GM12878 (cell line): Measurements from ENCODE around the gene NFYA. TPM values are rescaled to one million over a fixed set of nuclear protein-coding genes. Genes with fewer than 3 reads are reported as not detected.

Experiments
- EGR1 ChIP-seq, 2 experiments: IDR thresholded peaks; 1 replicate in 1 of 2; 2 replicates in 1 of 2; pipeline ENCODE4 v1.6.1; 2011 to 2012; ENCODE audit warnings: low read depth in 2 of 2, low read length in 2 of 2, borderline replicate concordance in 1 of 2, mild to moderate bottlenecking in 1 of 2, moderate library complexity in 1 of 2
- EZH2 ChIP-seq: IDR thresholded peaks from 2 replicates; pipeline ENCODE4 v1.6.1; 2012; ENCODE audit warnings: low read depth, mild to moderate bottlenecking, control low read depth, inconsistent platforms, low read length, borderline replicate concordance; ENCODE audit not compliant: control insufficient read depth
- IKZF1 ChIP-seq: fragments of 450-650 bp; conservative IDR thresholded peaks from 2 replicates; pipeline ENCODE4 v1.6.1; 2017; ENCODE audit warnings: antibody characterized with exemption, mild to moderate bottlenecking
- POU2F2 ChIP-seq: IDR thresholded peaks from 3 replicates; pipeline ENCODE4 v1.6.1; 2011; ENCODE audit warnings: low read depth, mild to moderate bottlenecking, low read length, borderline replicate concordance
- RCOR1 ChIP-seq: conservative IDR thresholded peaks from 2 replicates; pipeline ENCODE4 v1.6.1; 2012; ENCODE audit warnings: low read depth, low read length, improper control_type of control experiment
- RFX5 ChIP-seq: IDR thresholded peaks from 2 replicates; pipeline ENCODE4 v1.6.1; 2011; ENCODE audit warnings: low read depth, low read length, improper control_type of control experiment
- STAT1 ChIP-seq: fragments of 450-650 bp; conservative IDR thresholded peaks from 2 replicates; pipeline ENCODE4 v1.6.1; 2014; ENCODE audit warnings: antibody characterized with exemption, mild to moderate bottlenecking
- TAF1 ChIP-seq: IDR thresholded peaks from 2 replicates; pipeline ENCODE4 v1.6.1; 2011; ENCODE audit warnings: mild to moderate bottlenecking, low read depth, low read length, borderline replicate concordance
- ZNF207 ChIP-seq: fragments of 450-650 bp; IDR thresholded peaks from 2 replicates; pipeline ENCODE4 v1.6.1; 2014; ENCODE audit warnings: antibody characterized with exemption, mild to moderate bottlenecking, borderline replicate concordance
- polyA plus RNA-seq, 11 experiments: library from polyadenylated mRNA; depleted of rRNA in 4 of 11; unstranded in 6 of 11; stranded (reverse) in 5 of 11; fragments of >200 nt; fragmentation: Nextera tagmentation in 4 of 11; fragmentation: Illumina TruSeq in 1 of 11; extraction: Ambion mirVana in 4 of 11; extraction: Trizol in 1 of 11; gene quantifications; 1 replicate in 1 of 11; 2 replicates in 10 of 11; pipeline versions ENCODE4 v1.2.1 to v1.2.3, GENCODE V29; 2011 to 2016; ENCODE audit warnings: inconsistent platforms in 2 of 11, missing spikeins in 2 of 11, low read depth in 1 of 11
- total RNA-seq, 4 experiments: library from RNA; depleted of rRNA in 3 of 4; stranded (reverse); fragments of >200 nt in 3 of 4; fragmentation: Illumina TruSeq in 1 of 4; extraction: Trizol in 1 of 4; gene quantifications; 2 replicates each; pipeline versions ENCODE4 v1.2.1 to v1.2.3, GENCODE V29; 2013 to 2021
- TF ChIP-seq, protein P1 (sequence below): IDR thresholded peaks from 2 replicates; pipeline ENCODE4 v1.6.1; 2012; ENCODE audit warnings: low read length, inconsistent platforms
- TF ChIP-seq, protein P2 (sequence below): fragments of 150-350 bp; IDR thresholded peaks from 2 replicates; pipeline ENCODE4 v1.6.1; 2016; ENCODE audit warnings: low read depth, low read length
- TF ChIP-seq, protein P3 (sequence below): fragments of 450-650 bp; IDR thresholded peaks from 2 replicates; pipeline ENCODE4 v1.6.1; 2017; ENCODE audit warnings: low read depth, mild to moderate bottlenecking, moderate library complexity
- TF ChIP-seq, protein P4 (sequence below): fragments of 450-650 bp; IDR thresholded peaks from 2 replicates; pipeline ENCODE4 v1.6.1; 2017; ENCODE audit warnings: mild to moderate bottlenecking, moderate library complexity
- TF ChIP-seq, protein P5 (sequence below): fragments of 450-650 bp; IDR thresholded peaks from 2 replicates; pipeline ENCODE4 v1.6.1; 2016; ENCODE audit warnings: mild to moderate bottlenecking

Gene NFYA
- total and polyA plus RNA-seq, 10 of the 15 experiments (the other 5 are each of a cell fraction or from before 2014, with no cell fraction given), result 6.4 to 36.5 (median 19.1) TPM

DNA sequence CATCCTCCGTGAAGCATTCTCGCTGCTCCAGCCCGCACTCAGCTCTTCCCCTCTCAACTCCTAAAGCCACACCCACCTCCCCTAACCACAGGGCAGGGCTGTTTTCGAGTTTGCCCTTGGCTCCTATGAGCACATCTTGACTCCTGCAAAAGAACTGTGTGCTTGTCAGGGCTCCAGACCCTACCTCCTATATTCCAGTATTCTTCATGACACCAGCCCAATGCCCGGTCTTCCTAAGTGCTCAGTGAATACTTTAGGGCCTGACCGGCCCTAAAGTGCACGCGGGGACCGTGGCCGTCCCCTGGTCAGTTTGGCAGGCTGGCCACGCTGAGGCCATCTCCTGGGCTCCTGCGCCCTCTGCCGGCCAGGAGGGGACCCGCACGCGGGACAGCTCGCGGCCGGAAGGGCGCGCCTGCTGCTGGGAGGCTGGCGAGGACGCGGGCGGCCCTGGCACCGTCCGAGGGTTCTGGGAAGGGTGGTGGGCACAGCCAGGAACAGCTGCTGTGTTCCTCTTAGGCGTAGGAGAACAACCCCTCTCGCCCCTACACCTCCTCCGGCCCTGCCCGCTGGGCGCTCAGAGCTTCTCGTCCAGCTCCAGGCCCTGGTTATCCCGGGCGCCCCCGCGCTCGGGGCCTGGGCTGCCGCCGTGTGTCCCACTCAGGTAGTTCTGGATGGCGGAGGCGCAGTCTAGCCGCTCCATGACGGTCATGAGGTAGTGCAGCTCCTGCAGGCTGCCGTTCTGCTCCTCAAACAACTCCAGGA, 44.8 kb upstream of the NFYA start (continued):
- peak; percentile 81 for TF ChIP-seq IKZF1
- TF ChIP-seq RCOR1, result no peak
- 0 out of 2 replicates have a peak, but pooled peaks have one; percentile 19 for TF ChIP-seq TAF1
- TF ChIP-seq, protein P1, sequence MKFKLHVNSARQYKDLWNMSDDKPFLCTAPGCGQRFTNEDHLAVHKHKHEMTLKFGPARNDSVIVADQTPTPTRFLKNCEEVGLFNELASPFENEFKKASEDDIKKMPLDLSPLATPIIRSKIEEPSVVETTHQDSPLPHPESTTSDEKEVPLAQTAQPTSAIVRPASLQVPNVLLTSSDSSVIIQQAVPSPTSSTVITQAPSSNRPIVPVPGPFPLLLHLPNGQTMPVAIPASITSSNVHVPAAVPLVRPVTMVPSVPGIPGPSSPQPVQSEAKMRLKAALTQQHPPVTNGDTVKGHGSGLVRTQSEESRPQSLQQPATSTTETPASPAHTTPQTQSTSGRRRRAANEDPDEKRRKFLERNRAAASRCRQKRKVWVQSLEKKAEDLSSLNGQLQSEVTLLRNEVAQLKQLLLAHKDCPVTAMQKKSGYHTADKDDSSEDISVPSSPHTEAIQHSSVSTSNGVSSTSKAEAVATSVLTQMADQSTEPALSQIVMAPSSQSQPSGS, result no peak
- TF ChIP-seq, protein P2, sequence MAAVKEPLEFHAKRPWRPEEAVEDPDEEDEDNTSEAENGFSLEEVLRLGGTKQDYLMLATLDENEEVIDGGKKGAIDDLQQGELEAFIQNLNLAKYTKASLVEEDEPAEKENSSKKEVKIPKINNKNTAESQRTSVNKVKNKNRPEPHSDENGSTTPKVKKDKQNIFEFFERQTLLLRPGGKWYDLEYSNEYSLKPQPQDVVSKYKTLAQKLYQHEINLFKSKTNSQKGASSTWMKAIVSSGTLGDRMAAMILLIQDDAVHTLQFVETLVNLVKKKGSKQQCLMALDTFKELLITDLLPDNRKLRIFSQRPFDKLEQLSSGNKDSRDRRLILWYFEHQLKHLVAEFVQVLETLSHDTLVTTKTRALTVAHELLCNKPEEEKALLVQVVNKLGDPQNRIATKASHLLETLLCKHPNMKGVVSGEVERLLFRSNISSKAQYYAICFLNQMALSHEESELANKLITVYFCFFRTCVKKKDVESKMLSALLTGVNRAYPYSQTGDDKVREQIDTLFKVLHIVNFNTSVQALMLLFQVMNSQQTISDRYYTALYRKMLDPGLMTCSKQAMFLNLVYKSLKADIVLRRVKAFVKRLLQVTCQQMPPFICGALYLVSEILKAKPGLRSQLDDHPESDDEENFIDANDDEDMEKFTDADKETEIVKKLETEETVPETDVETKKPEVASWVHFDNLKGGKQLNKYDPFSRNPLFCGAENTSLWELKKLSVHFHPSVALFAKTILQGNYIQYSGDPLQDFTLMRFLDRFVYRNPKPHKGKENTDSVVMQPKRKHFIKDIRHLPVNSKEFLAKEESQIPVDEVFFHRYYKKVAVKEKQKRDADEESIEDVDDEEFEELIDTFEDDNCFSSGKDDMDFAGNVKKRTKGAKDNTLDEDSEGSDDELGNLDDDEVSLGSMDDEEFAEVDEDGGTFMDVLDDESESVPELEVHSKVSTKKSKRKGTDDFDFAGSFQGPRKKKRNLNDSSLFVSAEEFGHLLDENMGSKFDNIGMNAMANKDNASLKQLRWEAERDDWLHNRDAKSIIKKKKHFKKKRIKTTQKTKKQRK, result no peak
- 0 out of 3 replicates have a peak, but pooled peaks have one; percentile 37 for TF ChIP-seq POU2F2
- TF ChIP-seq, protein P3, sequence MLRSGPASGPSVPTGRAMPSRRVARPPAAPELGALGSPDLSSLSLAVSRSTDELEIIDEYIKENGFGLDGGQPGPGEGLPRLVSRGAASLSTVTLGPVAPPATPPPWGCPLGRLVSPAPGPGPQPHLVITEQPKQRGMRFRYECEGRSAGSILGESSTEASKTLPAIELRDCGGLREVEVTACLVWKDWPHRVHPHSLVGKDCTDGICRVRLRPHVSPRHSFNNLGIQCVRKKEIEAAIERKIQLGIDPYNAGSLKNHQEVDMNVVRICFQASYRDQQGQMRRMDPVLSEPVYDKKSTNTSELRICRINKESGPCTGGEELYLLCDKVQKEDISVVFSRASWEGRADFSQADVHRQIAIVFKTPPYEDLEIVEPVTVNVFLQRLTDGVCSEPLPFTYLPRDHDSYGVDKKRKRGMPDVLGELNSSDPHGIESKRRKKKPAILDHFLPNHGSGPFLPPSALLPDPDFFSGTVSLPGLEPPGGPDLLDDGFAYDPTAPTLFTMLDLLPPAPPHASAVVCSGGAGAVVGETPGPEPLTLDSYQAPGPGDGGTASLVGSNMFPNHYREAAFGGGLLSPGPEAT, result 0 out of 2 replicates have a peak, but pooled peaks have one; percentile 16
- peak; percentile 45; the same call in 1 of the 2 replicates for TF ChIP-seq RFX5
- TF ChIP-seq, protein P4, sequence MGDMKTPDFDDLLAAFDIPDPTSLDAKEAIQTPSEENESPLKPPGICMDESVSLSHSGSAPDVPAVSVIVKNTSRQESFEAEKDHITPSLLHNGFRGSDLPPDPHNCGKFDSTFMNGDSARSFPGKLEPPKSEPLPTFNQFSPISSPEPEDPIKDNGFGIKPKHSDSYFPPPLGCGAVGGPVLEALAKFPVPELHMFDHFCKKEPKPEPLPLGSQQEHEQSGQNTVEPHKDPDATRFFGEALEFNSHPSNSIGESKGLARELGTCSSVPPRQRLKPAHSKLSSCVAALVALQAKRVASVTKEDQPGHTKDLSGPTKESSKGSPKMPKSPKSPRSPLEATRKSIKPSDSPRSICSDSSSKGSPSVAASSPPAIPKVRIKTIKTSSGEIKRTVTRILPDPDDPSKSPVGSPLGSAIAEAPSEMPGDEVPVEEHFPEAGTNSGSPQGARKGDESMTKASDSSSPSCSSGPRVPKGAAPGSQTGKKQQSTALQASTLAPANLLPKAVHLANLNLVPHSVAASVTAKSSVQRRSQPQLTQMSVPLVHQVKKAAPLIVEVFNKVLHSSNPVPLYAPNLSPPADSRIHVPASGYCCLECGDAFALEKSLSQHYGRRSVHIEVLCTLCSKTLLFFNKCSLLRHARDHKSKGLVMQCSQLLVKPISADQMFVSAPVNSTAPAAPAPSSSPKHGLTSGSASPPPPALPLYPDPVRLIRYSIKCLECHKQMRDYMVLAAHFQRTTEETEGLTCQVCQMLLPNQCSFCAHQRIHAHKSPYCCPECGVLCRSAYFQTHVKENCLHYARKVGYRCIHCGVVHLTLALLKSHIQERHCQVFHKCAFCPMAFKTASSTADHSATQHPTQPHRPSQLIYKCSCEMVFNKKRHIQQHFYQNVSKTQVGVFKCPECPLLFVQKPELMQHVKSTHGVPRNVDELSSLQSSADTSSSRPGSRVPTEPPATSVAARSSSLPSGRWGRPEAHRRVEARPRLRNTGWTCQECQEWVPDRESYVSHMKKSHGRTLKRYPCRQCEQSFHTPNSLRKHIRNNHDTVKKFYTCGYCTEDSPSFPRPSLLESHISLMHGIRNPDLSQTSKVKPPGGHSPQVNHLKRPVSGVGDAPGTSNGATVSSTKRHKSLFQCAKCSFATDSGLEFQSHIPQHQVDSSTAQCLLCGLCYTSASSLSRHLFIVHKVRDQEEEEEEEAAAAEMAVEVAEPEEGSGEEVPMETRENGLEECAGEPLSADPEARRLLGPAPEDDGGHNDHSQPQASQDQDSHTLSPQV, result peak; percentile 51; the same call in 1 of the 2 replicates
- no peak for TF ChIP-seq EZH2
- TF ChIP-seq, protein P5, sequence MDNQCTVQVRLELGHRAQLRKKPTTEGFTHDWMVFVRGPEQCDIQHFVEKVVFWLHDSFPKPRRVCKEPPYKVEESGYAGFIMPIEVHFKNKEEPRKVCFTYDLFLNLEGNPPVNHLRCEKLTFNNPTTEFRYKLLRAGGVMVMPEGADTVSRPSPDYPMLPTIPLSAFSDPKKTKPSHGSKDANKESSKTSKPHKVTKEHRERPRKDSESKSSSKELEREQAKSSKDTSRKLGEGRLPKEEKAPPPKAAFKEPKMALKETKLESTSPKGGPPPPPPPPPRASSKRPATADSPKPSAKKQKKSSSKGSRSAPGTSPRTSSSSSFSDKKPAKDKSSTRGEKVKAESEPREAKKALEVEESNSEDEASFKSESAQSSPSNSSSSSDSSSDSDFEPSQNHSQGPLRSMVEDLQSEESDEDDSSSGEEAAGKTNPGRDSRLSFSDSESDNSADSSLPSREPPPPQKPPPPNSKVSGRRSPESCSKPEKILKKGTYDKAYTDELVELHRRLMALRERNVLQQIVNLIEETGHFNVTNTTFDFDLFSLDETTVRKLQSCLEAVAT, result 0 out of 2 replicates have a peak, but pooled peaks have one; percentile 49
- 0 out of 2 replicates have a peak, but pooled peaks have one; percentile 85 for TF ChIP-seq STAT1
- TF ChIP-seq EGR1 (IDR thresholded peaks at IDR 0.05; ENCODE audit: borderline replicate concordance in 1 of 2, low read depth in 2 of 2, low read length in 2 of 2), result no peak
- no peak; the same call in none of the 2 replicates for TF ChIP-seq ZNF207
